HL-60 (cell line): Measurements from ENCODE around the gene CTRL.

Experiments
- DNase-seq, 2 experiments: peaks; one replicate each; pipeline ENCODE4 v3.0.0-alpha.2; 2010 to 2020; ENCODE audit warnings: low read depth in 1 of 2, low spot score in 1 of 2
- H3K27ac ChIP-seq: fragments of 250-450 bp; sonication (Bioruptor Pico); replicated peaks from 2 replicates; pipeline ENCODE4 v1.5.1; 2020; ENCODE audit warnings: mild to moderate bottlenecking, moderate library complexity
- H3K27me3 ChIP-seq: fragments of 250-450 bp; sonication (Bioruptor Pico); 2 replicates; pipeline ENCODE4 v1.5.1; 2021; ENCODE audit warnings: mild to moderate bottlenecking, moderate library complexity; ENCODE audit not compliant: insufficient read depth, poor library complexity, severe bottlenecking
- H3K4me3 ChIP-seq: replicated peaks from 2 replicates; pipeline ENCODE4 v1.5.1; 2011; ENCODE audit warnings: mild to moderate bottlenecking, control low read depth, low read length; ENCODE audit not compliant: insufficient read depth
- GABPA ChIP-seq: IDR thresholded peaks from 2 replicates; pipeline ENCODE4 v1.6.1; 2012; ENCODE audit warnings: low read depth
- POLR2AphosphoS5 ChIP-seq: IDR thresholded peaks from 2 replicates; pipeline ENCODE4 v1.6.1; 2012; ENCODE audit warnings: low read depth
- SPI1 ChIP-seq: IDR thresholded peaks from 2 replicates; pipeline ENCODE4 v1.6.1; 2012; ENCODE audit warnings: low read depth, mild to moderate bottlenecking, borderline replicate concordance
- TF ChIP-seq, protein P1 (sequence below): IDR thresholded peaks from one replicate; pipeline ENCODE4 v1.5.1; 2011; ENCODE audit warnings: low read length, control low read depth, inconsistent platforms; ENCODE audit not compliant: insufficient read depth
- TF ChIP-seq, protein P2 (sequence below): IDR thresholded peaks from 2 replicates; pipeline ENCODE4 v1.6.1; 2012; ENCODE audit warnings: low read depth; ENCODE audit not compliant: insufficient replicate concordance

CTRL gene

DNA sequence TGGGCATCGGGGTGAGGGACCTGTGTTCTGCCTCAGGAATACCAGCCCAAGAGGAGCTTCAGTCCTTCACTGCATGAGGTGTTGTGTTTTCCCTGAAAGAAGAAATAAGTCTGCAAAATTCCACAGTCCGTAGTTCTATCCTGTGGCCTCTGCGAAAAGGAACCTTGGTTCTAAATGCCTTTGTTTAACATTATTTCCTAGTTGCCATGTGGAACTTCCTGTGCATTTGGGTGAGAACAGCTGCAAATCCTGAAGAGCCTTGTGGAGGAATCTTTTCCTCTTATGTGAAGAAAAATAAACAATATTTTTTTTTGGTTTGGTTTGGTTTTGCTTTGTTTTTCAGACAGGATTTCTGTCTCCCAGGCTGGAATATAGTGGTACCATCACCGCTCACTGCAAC lies 28.8 kb downstream of the CTRL start:
- no peak overlapping the region for H3K4me3 ChIP-seq
- H3K27ac ChIP-seq: no peak overlapping the region
- no peaks in the 10 kb centered on the region for H3K27me3 ChIP-seq
- DNase-seq: no peak
- TF ChIP-seq, protein P1, sequence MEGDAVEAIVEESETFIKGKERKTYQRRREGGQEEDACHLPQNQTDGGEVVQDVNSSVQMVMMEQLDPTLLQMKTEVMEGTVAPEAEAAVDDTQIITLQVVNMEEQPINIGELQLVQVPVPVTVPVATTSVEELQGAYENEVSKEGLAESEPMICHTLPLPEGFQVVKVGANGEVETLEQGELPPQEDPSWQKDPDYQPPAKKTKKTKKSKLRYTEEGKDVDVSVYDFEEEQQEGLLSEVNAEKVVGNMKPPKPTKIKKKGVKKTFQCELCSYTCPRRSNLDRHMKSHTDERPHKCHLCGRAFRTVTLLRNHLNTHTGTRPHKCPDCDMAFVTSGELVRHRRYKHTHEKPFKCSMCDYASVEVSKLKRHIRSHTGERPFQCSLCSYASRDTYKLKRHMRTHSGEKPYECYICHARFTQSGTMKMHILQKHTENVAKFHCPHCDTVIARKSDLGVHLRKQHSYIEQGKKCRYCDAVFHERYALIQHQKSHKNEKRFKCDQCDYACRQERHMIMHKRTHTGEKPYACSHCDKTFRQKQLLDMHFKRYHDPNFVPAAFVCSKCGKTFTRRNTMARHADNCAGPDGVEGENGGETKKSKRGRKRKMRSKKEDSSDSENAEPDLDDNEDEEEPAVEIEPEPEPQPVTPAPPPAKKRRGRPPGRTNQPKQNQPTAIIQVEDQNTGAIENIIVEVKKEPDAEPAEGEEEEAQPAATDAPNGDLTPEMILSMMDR: no peak
- TF ChIP-seq GABPA: no peak
- TF ChIP-seq SPI1: no peak
- TF ChIP-seq POLR2AphosphoS5: no peak
- TF ChIP-seq, protein P2, sequence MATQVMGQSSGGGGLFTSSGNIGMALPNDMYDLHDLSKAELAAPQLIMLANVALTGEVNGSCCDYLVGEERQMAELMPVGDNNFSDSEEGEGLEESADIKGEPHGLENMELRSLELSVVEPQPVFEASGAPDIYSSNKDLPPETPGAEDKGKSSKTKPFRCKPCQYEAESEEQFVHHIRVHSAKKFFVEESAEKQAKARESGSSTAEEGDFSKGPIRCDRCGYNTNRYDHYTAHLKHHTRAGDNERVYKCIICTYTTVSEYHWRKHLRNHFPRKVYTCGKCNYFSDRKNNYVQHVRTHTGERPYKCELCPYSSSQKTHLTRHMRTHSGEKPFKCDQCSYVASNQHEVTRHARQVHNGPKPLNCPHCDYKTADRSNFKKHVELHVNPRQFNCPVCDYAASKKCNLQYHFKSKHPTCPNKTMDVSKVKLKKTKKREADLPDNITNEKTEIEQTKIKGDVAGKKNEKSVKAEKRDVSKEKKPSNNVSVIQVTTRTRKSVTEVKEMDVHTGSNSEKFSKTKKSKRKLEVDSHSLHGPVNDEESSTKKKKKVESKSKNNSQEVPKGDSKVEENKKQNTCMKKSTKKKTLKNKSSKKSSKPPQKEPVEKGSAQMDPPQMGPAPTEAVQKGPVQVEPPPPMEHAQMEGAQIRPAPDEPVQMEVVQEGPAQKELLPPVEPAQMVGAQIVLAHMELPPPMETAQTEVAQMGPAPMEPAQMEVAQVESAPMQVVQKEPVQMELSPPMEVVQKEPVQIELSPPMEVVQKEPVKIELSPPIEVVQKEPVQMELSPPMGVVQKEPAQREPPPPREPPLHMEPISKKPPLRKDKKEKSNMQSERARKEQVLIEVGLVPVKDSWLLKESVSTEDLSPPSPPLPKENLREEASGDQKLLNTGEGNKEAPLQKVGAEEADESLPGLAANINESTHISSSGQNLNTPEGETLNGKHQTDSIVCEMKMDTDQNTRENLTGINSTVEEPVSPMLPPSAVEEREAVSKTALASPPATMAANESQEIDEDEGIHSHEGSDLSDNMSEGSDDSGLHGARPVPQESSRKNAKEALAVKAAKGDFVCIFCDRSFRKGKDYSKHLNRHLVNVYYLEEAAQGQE: no peak

- DNase-seq: no peak
- H3K27ac ChIP-seq: no peak overlapping the region
Measured at GRCh38 chr16:67901734-67902133, 29.9 kb downstream of the CTRL start.

GRCh38 chr16:67897231-67897630 lies 34.4 kb downstream of the CTRL start:
- no peak overlapping the region for H3K27ac ChIP-seq
- DNase-seq: no peak
- TF ChIP-seq GABPA (no peak), SPI1 (no peak), POLR2AphosphoS5 (no peak)
- TF ChIP-seq, protein P2: no peak
- TF ChIP-seq, protein P1: no peak
- no peaks in the 10 kb centered on the region for H3K27me3 ChIP-seq
- no peak overlapping the region for H3K4me3 ChIP-seq

More at GRCh38 chr16:67901734-67902133, 29.9 kb downstream of the CTRL start:
- no peaks in the 10 kb centered on the region for H3K27me3 ChIP-seq
- TF ChIP-seq, protein P1: no peak
- TF ChIP-seq SPI1 (no peak), GABPA (no peak), POLR2AphosphoS5 (no peak)
- TF ChIP-seq, protein P2: no peak
- H3K4me3 ChIP-seq: no peak overlapping the region
